T-cell (primary cell): ENCODE data around the gene CNGA3. TPM values are rescaled to one million over a fixed set of nuclear protein-coding genes. Genes with fewer than 3 reads are reported as not detected.

ENCODE experiments used
- ATAC-seq, 4 experiments: fragments of 200-7000 bp in 3 of 4; fragments of 150-1000 bp in 1 of 4; cut with Tn5 transposase; replicated peaks in 1 of 4; 1 replicate in 3 of 4; 2 replicates in 1 of 4; pipeline ENCODE4 v1.10.0; 2021; ENCODE audit warnings: moderate library complexity in 3 of 4, mild to moderate bottlenecking in 2 of 4, moderate number of reproducible peaks in 1 of 4
- CTCF ChIA-PET, 2 donors: fragments of 300-600 bp; sonication (Branson Sonifier 250); formaldehyde crosslinking; loops; one replicate each; lab custom pipeline; 2022; ENCODE audit warnings: antibody characterized with exemption in 2 of 2; lab: Charles Lee
- POLR2A ChIA-PET, 2 donors: fragments of 300-600 bp; sonication (Branson Sonifier 250); formaldehyde crosslinking; loops; one replicate each; lab custom pipeline; 2022; ENCODE audit warnings: antibody characterized with exemption in 2 of 2; lab: Charles Lee
- DNase-seq, 35 experiments: peaks; one replicate each; pipeline versions ENCODE4 v3.0.0 to v3.0.0-alpha.2; 2013 to 2023
- H3K27ac ChIP-seq: one replicate; pipeline ENCODE4 v1.5.1; 2013; ENCODE audit warnings: low read length
- H3K27me3 ChIP-seq, 2 experiments: replicated peaks in 1 of 2; 1 replicate in 1 of 2; 2 replicates in 1 of 2; pipeline versions ENCODE4 v1.6.1 to v1.7.0; 2013; ENCODE audit warnings: low read length in 1 of 2, mixed read lengths in 1 of 2; ENCODE audit not compliant: control insufficient read depth in 2 of 2, insufficient read depth in 2 of 2; ENCODE audit errors: extremely low read depth in 1 of 2
- H3K36me3 ChIP-seq, 2 donors: 1 replicate in 1 of 2; 2 replicates in 1 of 2; pipeline versions ENCODE4 v1.6.1 to v1.7.0; 2013; ENCODE audit warnings: low read length in 1 of 2; ENCODE audit not compliant: control insufficient read depth in 2 of 2, insufficient read depth in 1 of 2; ENCODE audit errors: extremely low read depth in 1 of 2
- H3K4me1 ChIP-seq, 2 experiments: 1 replicate in 1 of 2; 2 replicates in 1 of 2; pipeline versions ENCODE4 v1.6.1 to v1.7.0; 2013; ENCODE audit warnings: low read length in 2 of 2, mixed read lengths in 1 of 2; ENCODE audit not compliant: insufficient read depth in 2 of 2, control insufficient read depth in 1 of 2; ENCODE audit errors: extremely low read depth in 1 of 2
- H3K4me3 ChIP-seq, 2 donors: 1 replicate in 1 of 2; 2 replicates in 1 of 2; pipeline versions ENCODE4 v1.5.1 to v1.7.0; 2013; ENCODE audit warnings: mild to moderate bottlenecking in 2 of 2, low read length in 1 of 2, moderate library complexity in 1 of 2; ENCODE audit not compliant: control insufficient read depth in 1 of 2; ENCODE audit errors: extremely low read depth in 1 of 2
- H3K9me3 ChIP-seq: 2 replicates; pipeline ENCODE4 v1.7.0; 2013
- H3K27ac Mint-ChIP-seq, 2 donors: one replicate each; pipeline ENCODE4 v1.8.0; 2020 to 2021; ENCODE audit warnings: mild to moderate bottlenecking in 2 of 2, mixed read lengths in 2 of 2
- H3K27me3 Mint-ChIP-seq, 2 donors: one replicate each; pipeline ENCODE4 v1.8.0; 2021 to 2022; ENCODE audit warnings: mixed read lengths in 2 of 2
- H3K36me3 Mint-ChIP-seq: one replicate; pipeline ENCODE4 v1.8.0; 2021; ENCODE audit warnings: mixed read lengths
- H3K4me1 Mint-ChIP-seq, 3 donors: one replicate each; pipeline ENCODE4 v1.8.0; 2020 to 2022; ENCODE audit warnings: mixed read lengths in 3 of 3, mild to moderate bottlenecking in 1 of 3
- H3K4me3 Mint-ChIP-seq, 3 donors: one replicate each; pipeline ENCODE4 v1.8.0; 2020 to 2022; ENCODE audit warnings: mild to moderate bottlenecking in 3 of 3, mixed read lengths in 3 of 3, moderate library complexity in 3 of 3
- H3K9me3 Mint-ChIP-seq, 3 donors: one replicate each; pipeline ENCODE4 v1.8.0; 2020 to 2022; ENCODE audit warnings: mixed read lengths in 3 of 3
- WGBS: methylation state at CpG from one replicate; pipeline ENCODE4 v1.1.5; 2013; ENCODE audit warnings: missing lambda C conversion rate; ENCODE audit not compliant: insufficient coverage; 5-methylcytosine and 5-hydroxymethylcytosine counted together
- total RNA-seq, 35 experiments: library from RNA in 6 of 35; stranded (reverse) in 6 of 35; fragments of 120-200 nt in 1 of 35; gene quantifications; one replicate each; pipeline versions ENCODE4 v1.2.1 to v1.2.4 and lab custom pipeline; 2013 to 2026

CNGA3 gene
- total RNA-seq, 5 donors from 2014 or later (not counting 1 experiment from before 2014, with no cell fraction given): not detected

- Histone ChIP-seq H3K27me3 (peaks cover 0 to 15% of the 10 kb centered on the region in 2 experiments), H3K36me3 (no peaks in the 10 kb centered on the region), H3K4me3 (no peak overlapping the region), H3K4me1 (no peaks in the 10 kb centered on the region), H3K9me3 (no peaks in the 10 kb centered on the region), H3K27ac (no peak overlapping the region)
- ATAC-seq (no peak), DNase-seq (no peak)
- no peak overlapping the region for H3K4me3 Mint-ChIP-seq
- WGBS: 92% methylated on average over 3 of the region's 3 CpGs
- ChIA-PET POLR2A (no interaction called here), CTCF (no interaction called here)
- no peaks in the 10 kb centered on the region for H3K36me3 Mint-ChIP-seq
- no peaks in the 10 kb centered on the region for H3K4me1 Mint-ChIP-seq
- H3K27me3 Mint-ChIP-seq: peaks cover 12 to 24% of the 10 kb centered on the region in 2 donors
- no peak overlapping the region for H3K27ac Mint-ChIP-seq
- H3K9me3 Mint-ChIP-seq: peaks cover 0 to 4% (median 0%) of the 10 kb centered on the region in 3 donors
Observed at GRCh38 chr2:98335271-98335670, 11.0 kb upstream of the CNGA3 start.

GRCh38 chr2:98341241-98341640 lies 5.0 kb upstream of the CNGA3 start:
- Histone ChIP-seq H3K9me3 (no peaks in the 10 kb centered on the region), H3K4me1 (peaks cover 0 to 1% of the 10 kb centered on the region in 2 experiments), H3K27ac (no peak overlapping the region), H3K36me3 (no peaks in the 10 kb centered on the region), H3K4me3 (no peak overlapping the region), H3K27me3 (peaks cover 8 to 22% of the 10 kb centered on the region in 2 experiments)
- ChIA-PET POLR2A (interaction anchor here in 1 of 2 donors (0.6 kb wide), 1 partner anchor 495 kb away, joined by 3 read pairs; no protein-coding TSS in a partner anchor), CTCF (no interaction called here)
- peaks cover 0 to 4% (median 0%) of the 10 kb centered on the region in 3 donors for H3K9me3 Mint-ChIP-seq
- peaks cover 40 to 46% of the 10 kb centered on the region in 2 donors for H3K27me3 Mint-ChIP-seq
- WGBS: no CpG with 5 or more reads among the region's 2 CpGs
- H3K4me3 Mint-ChIP-seq: no peak overlapping the region
- no peak for ATAC-seq
- DNase-seq: no peak
- H3K27ac Mint-ChIP-seq: no peak overlapping the region
- H3K4me1 Mint-ChIP-seq: peaks cover 0 to 5% (median 4%) of the 10 kb centered on the region in 3 donors
- H3K36me3 Mint-ChIP-seq: no peaks in the 10 kb centered on the region

- no peak for ATAC-seq
- Histone ChIP-seq H3K27me3 (peaks cover 8 to 42% of the 10 kb centered on the region in 2 experiments), H3K4me1 (peaks cover 0 to 18% of the 10 kb centered on the region in 2 experiments), H3K27ac (no peak overlapping the region), H3K4me3 (no peak overlapping the region), H3K36me3 (no peaks in the 10 kb centered on the region), H3K9me3 (no peaks in the 10 kb centered on the region)
- Mint-ChIP-seq H3K4me3 (no peak overlapping the region), H3K4me1 (peaks cover 4 to 16% (median 13%) of the 10 kb centered on the region in 3 donors), H3K9me3 (peaks cover 0 to 1% (median 0%) of the 10 kb centered on the region in 3 donors), H3K27ac (no peak overlapping the region), H3K36me3 (no peaks in the 10 kb centered on the region), H3K27me3 (peaks cover 45 to 57% of the 10 kb centered on the region in 2 donors)
- no peak for DNase-seq
- ChIA-PET CTCF (no interaction called here), POLR2A (no interaction called here)
- WGBS: 50% methylated on average over 1 of the region's 3 CpGs
Observed at GRCh38 chr2:98343285-98343684, 3.0 kb upstream of the CNGA3 start.

- WGBS: 11% methylated on average over 38 of the region's 54 CpGs
- POLR2A ChIA-PET: no interaction called here
- no peaks in the 10 kb centered on the region for H3K36me3 ChIP-seq
- CTCF ChIA-PET: no interaction called here
- peaks cover 2% of the 10 kb centered on the region for H3K9me3 ChIP-seq
- DNase-seq (no peak), ATAC-seq (no peak)
- H3K9me3 Mint-ChIP-seq: peaks cover 0 to 8% (median 5%) of the 10 kb centered on the region in 3 donors
- H3K27ac Mint-ChIP-seq: peak overlapping the region in 1 of 2 donors; percentile 45
- H3K4me1 ChIP-seq: peaks cover 0 to 18% of the 10 kb centered on the region in 2 experiments
- H3K36me3 Mint-ChIP-seq: no peaks in the 10 kb centered on the region
- H3K4me1 Mint-ChIP-seq: peaks cover 4 to 16% (median 13%) of the 10 kb centered on the region in 3 donors
- H3K27me3 ChIP-seq: peaks cover 18 to 52% of the 10 kb centered on the region in 2 experiments
- peak overlapping the region in 1 of 3 donors; percentile 34 for H3K4me3 Mint-ChIP-seq
- peaks cover 65 to 83% of the 10 kb centered on the region in 2 donors for H3K27me3 Mint-ChIP-seq
- no peak overlapping the region for H3K4me3 ChIP-seq
- no peak overlapping the region for H3K27ac ChIP-seq
Observed at GRCh38 chr2:98347298-98348065, 1.2 kb downstream of the CNGA3 start.

- ChIA-PET CTCF (no interaction called here), POLR2A (no interaction called here)
- Histone ChIP-seq H3K27me3 (peaks cover 18 to 49% of the 10 kb centered on the region in 2 experiments), H3K36me3 (no peaks in the 10 kb centered on the region), H3K9me3 (peaks cover 2% of the 10 kb centered on the region), H3K27ac (no peak overlapping the region), H3K4me1 (peaks cover 0 to 18% of the 10 kb centered on the region in 2 experiments), H3K4me3 (no peak overlapping the region)
- 10% methylated on average over 7 of the region's 15 CpGs for WGBS
- Mint-ChIP-seq H3K27ac (peak overlapping the region in 1 of 2 donors; percentile 45), H3K4me3 (peak overlapping the region in 1 of 3 donors; percentile 34), H3K27me3 (peaks cover 59 to 78% of the 10 kb centered on the region in 2 donors), H3K4me1 (peaks cover 4 to 16% (median 13%) of the 10 kb centered on the region in 3 donors), H3K9me3 (peaks cover 0 to 8% (median 5%) of the 10 kb centered on the region in 3 donors), H3K36me3 (no peaks in the 10 kb centered on the region)
- no peak for ATAC-seq
- DNase-seq: no peak
Observed at GRCh38 chr2:98348066-98348561, 1.9 kb downstream of the CNGA3 start.

DNA sequence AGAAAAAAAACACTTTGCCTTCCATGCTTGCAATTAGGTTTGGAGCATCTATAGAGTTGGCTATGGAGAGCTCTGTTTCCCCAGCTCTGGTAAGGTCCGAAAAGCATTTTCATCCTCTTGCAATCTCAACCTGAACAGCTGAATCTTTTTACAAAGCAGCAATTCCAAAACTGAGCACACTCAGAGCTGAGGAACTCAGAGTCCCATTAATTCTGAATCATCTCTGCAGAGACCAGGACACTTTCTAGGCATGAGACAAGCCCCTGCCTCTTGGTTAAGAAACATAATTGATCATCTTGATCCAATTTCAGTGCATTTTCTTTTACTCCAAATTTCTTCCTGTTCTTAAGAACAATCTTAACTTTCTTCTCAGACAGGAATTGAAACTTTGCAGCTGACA lies 4.2 kb downstream of the CNGA3 start:
- WGBS: no CpG with 5 or more reads among the region's 1 CpG

More for the DNA sequence above, 4.2 kb downstream of the CNGA3 start:
- Histone ChIP-seq H3K4me1 (peaks cover 0 to 18% of the 10 kb centered on the region in 2 experiments), H3K9me3 (peaks cover 2% of the 10 kb centered on the region), H3K27ac (no peak overlapping the region), H3K27me3 (peaks cover 17 to 42% of the 10 kb centered on the region in 2 experiments), H3K4me3 (no peak overlapping the region), H3K36me3 (no peaks in the 10 kb centered on the region)
- ATAC-seq: no peak
- H3K4me1 Mint-ChIP-seq: peaks cover 4 to 16% (median 13%) of the 10 kb centered on the region in 3 donors
- peaks cover 45 to 62% of the 10 kb centered on the region in 2 donors for H3K27me3 Mint-ChIP-seq
- ChIA-PET POLR2A (interaction anchor here in 1 of 2 donors (0.6 kb wide), 1 partner anchor 1071 kb away, joined by 3 read pairs; no protein-coding TSS in a partner anchor), CTCF (interaction anchor here in 1 of 2 donors (0.6 kb wide), 1 partner anchor 544 kb away, joined by 3 read pairs; no protein-coding TSS in a partner anchor)
- no peaks in the 10 kb centered on the region for H3K36me3 Mint-ChIP-seq
- no peak overlapping the region for H3K27ac Mint-ChIP-seq
- H3K4me3 Mint-ChIP-seq: no peak overlapping the region
- H3K9me3 Mint-ChIP-seq: peaks cover 0 to 8% (median 5%) of the 10 kb centered on the region in 3 donors
- DNase-seq: no peak
